Measurements from ENCODE around the gene LIMS2. TPM values are rescaled to one million over a fixed set of nuclear protein-coding genes. Genes with fewer than 3 reads are reported as not detected.
A peak's percentile ranks its signal among the peaks of the same experiment; 100 is the strongest.

Gene LIMS2
- total RNA-seq, 4 donors from 2014 or later, result 34.5 to 198 (median 91.3) TPM

DNA sequence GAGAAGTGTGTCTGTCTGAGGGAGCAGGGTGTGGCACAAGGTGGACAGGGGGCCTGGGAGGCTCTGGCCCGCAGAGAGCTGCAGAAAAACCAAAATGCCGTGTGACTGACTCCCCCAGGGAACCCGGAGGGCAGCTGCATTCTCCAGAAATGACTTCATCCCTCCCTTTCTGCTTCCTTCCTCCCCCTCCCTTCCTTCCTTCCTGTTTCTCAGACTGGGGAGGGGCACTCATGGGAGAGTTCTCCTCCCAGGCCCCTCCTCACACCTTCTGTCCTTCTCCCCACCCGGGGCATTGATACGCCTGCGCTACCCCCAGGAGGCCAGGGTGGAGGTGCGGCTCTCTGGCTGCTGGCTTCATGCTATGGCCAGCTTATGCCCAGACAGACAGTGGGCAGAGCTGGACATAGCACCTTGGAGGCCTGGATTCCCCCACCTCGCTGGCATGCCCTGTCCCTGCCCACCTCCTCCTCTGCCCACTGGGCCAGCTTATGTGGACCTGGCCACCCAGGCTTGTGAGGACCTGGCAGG, 37.5 kb downstream of the LIMS2 start:
- peak in 1 of 3 donors; percentile 10 for TF ChIP-seq POLR2AphosphoS5 (IDR thresholded peaks at IDR 0.05)
- no peak for TF ChIP-seq CTCF (IDR thresholded peaks at IDR 0.05)
- no peak for TF ChIP-seq POLR2A (IDR thresholded peaks at IDR 0.05)
- TF ChIP-seq EP300 (IDR thresholded peaks at IDR 0.05; ENCODE audit: low read depth), result no peak
- no peaks in the 10 kb centered on the region for H3K9me3 ChIP-seq
- DNase-seq, result no peak
- 10 to 53% methylated on average over 3 to 7 of the region's 8 CpGs for WGBS, 2 donors (ENCODE audit: low coverage in 1 of 2)
- in situ Hi-C loops (cut with MboI; ENCODE audit: low pct_ligation_motif_present in 1 of 4, low pct_unique_long_range_greater_than_20kb in 1 of 4, low sequenced_read_pairs in 3 of 4) (no loop called here), intact Hi-C loops (cut with DNase I; ENCODE audit: low total_unique reads) (no loop called here)
- H3K36me3 ChIP-seq, result no peaks in the 10 kb centered on the region
- H3K27ac ChIP-seq, result peak overlapping the region; percentile 46 to 83 (median 53)
- peaks cover 0 to 28% (median 10%) of the 10 kb centered on the region in 4 donors for H3K4me1 ChIP-seq
- H3K4me3 ChIP-seq, result no peak overlapping the region
- no peaks in the 10 kb centered on the region for H3K27me3 ChIP-seq

- Histone ChIP-seq H3K4me3 (no peak overlapping the region), H3K27ac (peak overlapping the region; percentile 46 to 83 (median 53)), H3K27me3 (no peaks in the 10 kb centered on the region), H3K36me3 (no peaks in the 10 kb centered on the region), H3K9me3 (no peaks in the 10 kb centered on the region), H3K4me1 (peaks cover 0 to 30% (median 8%) of the 10 kb centered on the region in 4 donors)
- no peak for DNase-seq
- in situ Hi-C loops (cut with MboI; ENCODE audit: low pct_ligation_motif_present in 1 of 4, low pct_unique_long_range_greater_than_20kb in 1 of 4, low sequenced_read_pairs in 3 of 4), result no loop called here
- TF ChIP-seq POLR2AphosphoS5 (IDR thresholded peaks at IDR 0.05) (no peak), EP300 (IDR thresholded peaks at IDR 0.05; ENCODE audit: low read depth) (no peak), CTCF (IDR thresholded peaks at IDR 0.05) (no peak), POLR2A (IDR thresholded peaks at IDR 0.05) (no peak)
- intact Hi-C loops (cut with DNase I; ENCODE audit: low total_unique reads), result no loop called here
- WGBS, 2 donors (ENCODE audit: low coverage in 1 of 2), result 81% methylated on average over 10 of the region's 13 CpGs; no CpG with 5 or more reads in 1 of the 2 donors
Observed at GRCh38 chr2:127637236-127637630, 38.1 kb downstream of the LIMS2 start.

DNA sequence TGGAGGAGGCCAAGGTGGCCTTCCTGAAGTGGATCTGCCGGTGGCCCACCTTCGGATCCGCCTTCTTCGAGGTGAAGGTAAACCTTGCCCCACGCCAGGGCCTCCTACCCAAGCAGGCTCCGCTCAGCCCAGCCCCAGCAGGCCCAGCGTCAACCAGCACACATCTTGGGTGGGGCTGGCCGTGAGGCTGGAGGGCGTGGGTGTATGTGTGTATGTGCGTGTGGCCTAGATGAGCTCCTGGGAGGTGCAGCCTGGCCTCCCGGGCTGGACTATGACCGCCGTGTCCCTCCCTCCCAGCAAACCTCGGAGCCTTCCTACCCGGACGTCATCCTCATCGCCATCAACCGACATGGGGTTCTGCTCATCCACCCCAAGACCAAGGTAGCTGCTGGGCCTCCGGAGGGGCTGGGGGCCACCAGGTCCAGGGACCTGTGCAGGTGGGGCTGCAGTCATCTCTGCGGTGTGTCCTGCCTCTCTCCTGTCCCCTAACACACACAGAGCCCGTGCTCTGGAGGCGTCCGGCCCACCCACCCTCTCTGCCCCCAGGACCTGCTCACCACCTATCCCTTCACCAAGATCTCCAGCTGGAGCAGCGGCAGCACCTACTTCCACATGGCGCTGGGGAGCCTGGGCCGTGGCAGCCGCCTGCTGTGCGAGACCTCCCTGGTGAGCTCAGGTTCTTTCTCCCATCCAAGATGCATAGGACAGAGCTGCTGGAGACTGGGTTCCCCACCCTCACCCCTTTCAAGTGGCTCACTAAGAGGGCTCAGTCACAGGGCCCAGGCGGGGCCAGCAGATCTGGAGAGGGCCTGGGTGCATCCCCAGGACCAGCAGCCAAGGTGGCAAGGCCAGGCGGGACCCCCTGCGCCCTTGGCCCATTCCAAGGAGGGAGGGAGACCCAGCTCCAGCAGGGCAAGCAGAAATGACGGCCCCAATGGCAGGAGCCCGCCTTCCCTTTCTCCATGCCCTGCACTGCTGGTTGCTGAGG, 38.8 kb downstream of the LIMS2 start:
- H3K4me1 ChIP-seq, result peaks cover 0 to 30% (median 10%) of the 10 kb centered on the region in 4 donors
- intact Hi-C loops (cut with DNase I; ENCODE audit: low total_unique reads) (no loop called here), in situ Hi-C loops (cut with MboI; ENCODE audit: low pct_ligation_motif_present in 1 of 4, low pct_unique_long_range_greater_than_20kb in 1 of 4, low sequenced_read_pairs in 3 of 4) (no loop called here)
- H3K27ac ChIP-seq, result peak overlapping the region; percentile 46 to 83 (median 53)
- H3K27me3 ChIP-seq, result no peaks in the 10 kb centered on the region
- no peak for TF ChIP-seq EP300 (IDR thresholded peaks at IDR 0.05; ENCODE audit: low read depth)
- no peak for TF ChIP-seq CTCF (IDR thresholded peaks at IDR 0.05)
- TF ChIP-seq POLR2AphosphoS5 (IDR thresholded peaks at IDR 0.05), result peak in 2 of 3 donors; percentile 16 to 61
- TF ChIP-seq POLR2A (IDR thresholded peaks at IDR 0.05), result no peak
- WGBS, 2 donors (ENCODE audit: low coverage in 1 of 2), result 75% methylated on average over 30 of the region's 33 CpGs; no CpG with 5 or more reads in 1 of the 2 donors
- no peaks in the 10 kb centered on the region for H3K9me3 ChIP-seq
- H3K36me3 ChIP-seq, result no peaks in the 10 kb centered on the region
- DNase-seq, result peak; percentile 47
- no peak overlapping the region for H3K4me3 ChIP-seq

Data from transverse colon (tissue), 4 donors.